GM21528 (cell line): ENCODE results near the gene SORBS2.

ENCODE experiments used
- ATAC-seq: cut with Tn5 transposase; IDR thresholded peaks from one replicate; pipeline ENCODE4 v1.9.1; 2021; ENCODE audit warnings: mild to moderate bottlenecking, moderate library complexity; ENCODE audit not compliant: unreplicated experiment, low FRiP score

Gene SORBS2

GRCh38 chr4:185654311-185654710 is 157.7 kb downstream of the SORBS2 start:
- ATAC-seq: no peak

GRCh38 chr4:185651851-185652250 is 160.1 kb downstream of the SORBS2 start:
- ATAC-seq: no peak

- no peak for ATAC-seq
Observed at GRCh38 chr4:185651137-185651677, 160.8 kb downstream of the SORBS2 start.

GRCh38 chr4:185648631-185649030 is 163.4 kb downstream of the SORBS2 start:
- ATAC-seq: no peak

GRCh38 chr4:185645403-185645802 is 166.6 kb downstream of the SORBS2 start:
- ATAC-seq: no peak

- ATAC-seq: no peak
Observed at GRCh38 chr4:185644408-185644807, 167.6 kb downstream of the SORBS2 start.

GRCh38 chr4:185642907-185643306 is 169.1 kb downstream of the SORBS2 start:
- no peak for ATAC-seq

GRCh38 chr4:185640811-185641675 is 171.0 kb downstream of the SORBS2 start:
- ATAC-seq: no peak

GRCh38 chr4:185638548-185639301 is 173.3 kb downstream of the SORBS2 start:
- ATAC-seq: no peak

GRCh38 chr4:185638093-185638492 is 173.9 kb downstream of the SORBS2 start:
- ATAC-seq: no peak

GRCh38 chr4:185637163-185637875 is 174.7 kb downstream of the SORBS2 start:
- ATAC-seq: no peak

- no peak for ATAC-seq
Observed at GRCh38 chr4:185634066-185634652, 177.8 kb downstream of the SORBS2 start.

- ATAC-seq: no peak
Observed at GRCh38 chr4:185626798-185627197, 185.2 kb downstream of the SORBS2 start.

- ATAC-seq: no peak
Observed at GRCh38 chr4:185625503-185625902, 186.5 kb downstream of the SORBS2 start.

GRCh38 chr4:185624259-185624589 is 187.8 kb downstream of the SORBS2 start:
- ATAC-seq: no peak

GRCh38 chr4:185623444-185624258 is 188.3 kb downstream of the SORBS2 start:
- ATAC-seq: no peak

GRCh38 chr4:185608185-185608584 is 203.8 kb downstream of the SORBS2 start:
- ATAC-seq: no peak

- no peak for ATAC-seq
Observed at GRCh38 chr4:185602397-185602796, 209.6 kb downstream of the SORBS2 start.

- ATAC-seq: no peak
Observed at GRCh38 chr4:185600801-185601434, 211.1 kb downstream of the SORBS2 start.
